Pancreas (tissue), 10 donors: ENCODE data around the gene LRR1. TPM values are rescaled to one million over a fixed set of nuclear protein-coding genes. Genes with fewer than 3 reads are reported as not detected.
A peak's percentile ranks its signal among the peaks of the same experiment; 100 is the strongest.

ENCODE experiments used
- ATAC-seq, 4 donors: fragments of 200-7000 bp; cut with Tn5 transposase; one replicate each; pipeline versions ENCODE4 v1.8.0 to v1.9.1; 2020; ENCODE audit warnings: mild to moderate bottlenecking in 4 of 4, moderate library complexity in 4 of 4
- DNase-seq, 6 donors: peaks; one replicate each; pipeline ENCODE4 v3.0.0-alpha.2; 2020
- FAIRE-seq: peaks from 2 replicates; lab custom pipeline; 2012; peaks lifted over from hg19 to GRCh38; lab: Jason Lieb, UNC
- H3K27ac ChIP-seq, 4 donors: fragments of 200-600 bp; sonication (generic); 1 replicate in 3 of 4; 2 replicates in 1 of 4; pipeline versions ENCODE4 v1.5.0 to v1.8.0; 2020
- H3K27me3 ChIP-seq, 4 donors: fragments of 200-600 bp; one replicate each; pipeline ENCODE4 v1.8.0; 2021
- H3K36me3 ChIP-seq, 3 donors: fragments of 200-600 bp; sonication (generic) in 1 of 3; one replicate each; pipeline versions ENCODE4 v1.5.0 to v1.8.0; 2020 to 2021
- H3K4me1 ChIP-seq, 3 donors: fragments of 200-600 bp; one replicate each; pipeline ENCODE4 v1.8.0; 2021
- H3K4me3 ChIP-seq, 4 donors: fragments of 200-600 bp; sonication (generic) in 2 of 4; one replicate each; pipeline versions ENCODE4 v1.5.0 to v1.8.0; 2020 to 2021
- H3K9me3 ChIP-seq, 4 donors: fragments of 200-600 bp; one replicate each; pipeline ENCODE4 v1.8.0; 2021
- WGBS, 2 donors: extraction: QIAGEN DNeasy Blood & Tissue Kit; methylation state at CpG; one replicate each; pipeline ENCODE4 v1.1.7; 2013; 5-methylcytosine and 5-hydroxymethylcytosine counted together
- intact Hi-C, 3 donors: fragments of 100-400 bp; cut with DNase I; formaldehyde crosslinking; loops; one replicate each; pipeline versions ENCODE4 v1.11.1 to v1.14.2; 2022
- polyA plus RNA-seq, 2 donors: library from polyadenylated mRNA; stranded (reverse); fragments of 200-250 nt; gene quantifications; one replicate each; pipeline ENCODE4 v1.2.3, GENCODE V29; 2013
- total RNA-seq, 6 donors: library from RNA; stranded (reverse); fragmentation: NEBNext Ultra II Directional in 4 of 6; extraction: Animal tissue kit (Norgen Biotek cat#: 25700) in 4 of 6; gene quantifications; one replicate each; pipeline versions ENCODE4 v1.2.1 to v1.2.4, GENCODE V29; 2021 to 2023
- TF ChIP-seq, protein P1 (sequence below), 4 donors: fragments of 200-600 bp; sonication (generic) in 3 of 4; IDR thresholded peaks; one replicate each; pipeline versions ENCODE4 v1.5.0 to v1.8.0; 2021; ENCODE audit warnings: antibody characterized with exemption in 4 of 4
- donor health status: healthy with polysubstance abuse.
- donor health status: DM: no; HTN: no; CAD: no; lungs with moderate emphysema.
- donor health status: DM: no; HTN: no; CAD: no.
- donor health status: control.
- donor health status: control.
- donor health status: Bipolar disorder and iron deficiency.
- donor health status: DM: yes; HTN: yes; CAD: no.
- donor health status: DM: no; HTN: no; CAD: no.
- donor health status: DM: no; HTN: no; CAD: no.
- donor health status: DM: yes; HTN: yes; CAD: no.

LRR1 gene
- total and polyA plus RNA-seq, 8 donors, result 2.5 to 7.2 (median 3.8) TPM

DNA sequence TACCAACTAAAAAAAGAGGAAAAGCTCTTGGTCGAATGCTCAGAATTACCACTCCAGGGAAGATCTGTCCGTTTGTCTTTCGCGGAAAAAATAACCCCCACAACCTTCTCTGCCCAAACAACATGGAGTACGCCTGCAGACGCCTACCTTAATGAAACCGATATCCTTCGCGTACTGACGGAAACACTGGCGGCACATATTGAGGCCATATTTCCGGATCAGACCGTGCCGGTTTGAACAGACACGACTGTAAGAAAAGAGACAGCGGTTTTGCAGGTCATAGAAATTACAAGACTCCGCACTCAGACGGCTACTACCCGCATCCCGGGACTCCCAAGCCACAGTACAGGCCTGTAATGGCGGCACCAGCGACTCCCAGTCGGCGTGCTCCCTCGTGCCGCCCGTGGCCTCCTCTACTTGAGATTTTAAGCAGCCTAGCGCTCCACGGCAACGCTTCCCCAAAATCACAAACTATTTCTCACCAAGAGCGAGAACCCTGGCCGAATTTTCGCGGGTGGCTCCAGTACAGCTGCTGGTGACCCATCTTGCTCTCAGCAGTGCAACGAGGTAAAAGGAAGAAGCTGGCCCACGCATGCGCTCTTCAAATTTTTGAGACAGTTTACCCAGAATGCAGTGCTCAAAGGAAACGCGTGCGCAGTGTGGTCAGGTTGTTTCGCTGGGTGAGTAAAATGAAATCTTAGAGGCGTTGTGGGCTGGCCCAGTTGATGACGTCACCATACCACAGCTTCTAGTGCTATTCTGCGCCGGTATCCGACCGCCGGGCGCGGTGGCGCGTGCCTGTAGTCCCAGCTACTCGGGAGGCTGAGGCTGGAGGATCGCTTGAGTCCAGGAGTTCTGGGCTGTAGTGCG is 12.7 kb upstream of the LRR1 start, which contains the start of gene RPS29:
Gene RPS29 (minus strand): TSS at position 578 of the 870 bp plus-strand sequence. CDS start 34 bp downstream, at position 544.
- Histone ChIP-seq H3K27ac (peak within 1 kb of the TSS; percentile 86 to 95 (median 93)), H3K4me1 (peaks cover 0 to 19% (median 13%) of the 10 kb centered on the region in 3 donors), H3K36me3 (peaks cover 0 to 19% (median 0%) of the 10 kb centered on the region in 3 donors), H3K4me3 (peak within 1 kb of the TSS; percentile 57 to 96 (median 89)), H3K9me3 (no peaks in the 10 kb centered on the region), H3K27me3 (no peaks in the 10 kb centered on the region)
- intact Hi-C loops, result no loop called here
- TF ChIP-seq, protein P1, sequence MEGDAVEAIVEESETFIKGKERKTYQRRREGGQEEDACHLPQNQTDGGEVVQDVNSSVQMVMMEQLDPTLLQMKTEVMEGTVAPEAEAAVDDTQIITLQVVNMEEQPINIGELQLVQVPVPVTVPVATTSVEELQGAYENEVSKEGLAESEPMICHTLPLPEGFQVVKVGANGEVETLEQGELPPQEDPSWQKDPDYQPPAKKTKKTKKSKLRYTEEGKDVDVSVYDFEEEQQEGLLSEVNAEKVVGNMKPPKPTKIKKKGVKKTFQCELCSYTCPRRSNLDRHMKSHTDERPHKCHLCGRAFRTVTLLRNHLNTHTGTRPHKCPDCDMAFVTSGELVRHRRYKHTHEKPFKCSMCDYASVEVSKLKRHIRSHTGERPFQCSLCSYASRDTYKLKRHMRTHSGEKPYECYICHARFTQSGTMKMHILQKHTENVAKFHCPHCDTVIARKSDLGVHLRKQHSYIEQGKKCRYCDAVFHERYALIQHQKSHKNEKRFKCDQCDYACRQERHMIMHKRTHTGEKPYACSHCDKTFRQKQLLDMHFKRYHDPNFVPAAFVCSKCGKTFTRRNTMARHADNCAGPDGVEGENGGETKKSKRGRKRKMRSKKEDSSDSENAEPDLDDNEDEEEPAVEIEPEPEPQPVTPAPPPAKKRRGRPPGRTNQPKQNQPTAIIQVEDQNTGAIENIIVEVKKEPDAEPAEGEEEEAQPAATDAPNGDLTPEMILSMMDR (IDR thresholded peaks at IDR 0.05), result no peak
- 0% methylated on average over 54 to 55 of the region's 55 CpGs for WGBS, 2 donors
- FAIRE-seq, result peak; percentile 47
- peak; percentile 95 to 99 (median 97) for DNase-seq
- peak; percentile 91 to 96 (median 92) for ATAC-seq

- Histone ChIP-seq H3K9me3 (no peaks in the 10 kb centered on the region), H3K27me3 (no peaks in the 10 kb centered on the region), H3K4me3 (peak overlapping the region in 3 of 4 donors; percentile 57 to 95 (median 83)), H3K27ac (peak overlapping the region; percentile 86 to 95 (median 93)), H3K4me1 (peaks cover 0 to 19% (median 13%) of the 10 kb centered on the region in 3 donors), H3K36me3 (peaks cover 0 to 19% (median 0%) of the 10 kb centered on the region in 3 donors)
- peak; percentile 82 for FAIRE-seq
- peak; percentile 37 to 72 (median 66) for ATAC-seq
- 1% methylated on average over 11 to 12 of the region's 21 CpGs for WGBS, 2 donors
- DNase-seq, result peak in 2 of 6 donors; percentile 32 to 51
- TF ChIP-seq, protein P1 (IDR thresholded peaks at IDR 0.05), result peak; percentile 59 to 76 (median 66)
- intact Hi-C loops, result no loop called here
Measured at GRCh38 chr14:49586673-49587460, 11.9 kb upstream of the LRR1 start.

DNA sequence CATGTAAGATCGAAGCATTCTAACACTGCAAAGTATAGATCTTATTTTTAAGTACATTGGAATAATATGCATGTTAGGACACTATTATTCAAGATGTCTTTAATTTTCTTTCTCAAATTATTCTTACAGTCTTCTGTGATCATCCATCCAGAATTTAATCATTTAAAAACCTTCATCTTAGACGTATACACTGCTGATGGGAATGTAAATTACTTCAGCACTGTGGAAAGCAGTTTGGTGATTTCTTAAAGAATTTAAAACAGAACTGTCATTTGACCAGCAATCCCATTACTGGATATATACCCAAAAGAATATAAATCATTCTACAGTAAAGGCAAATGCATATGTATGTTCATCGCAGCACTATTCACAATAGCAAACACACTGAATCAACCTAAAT is 9.4 kb upstream of the LRR1 start:
- ATAC-seq (no peak), FAIRE-seq (no peak), DNase-seq (no peak)
- Histone ChIP-seq H3K36me3 (peaks cover 0 to under 1% (median 0%) of the 10 kb centered on the region in 3 donors), H3K9me3 (no peaks in the 10 kb centered on the region), H3K27ac (no peak overlapping the region), H3K27me3 (no peaks in the 10 kb centered on the region), H3K4me1 (peaks cover 0 to 5% (median 4%) of the 10 kb centered on the region in 3 donors), H3K4me3 (no peak overlapping the region)
- TF ChIP-seq, protein P1 (IDR thresholded peaks at IDR 0.05), result no peak
- intact Hi-C loops, result no loop called here
- WGBS, 2 donors, result 90 to 93% methylated on average over 3 of the region's 3 CpGs

GRCh38 chr14:49593016-49593415 is 5.7 kb upstream of the LRR1 start:
- ATAC-seq (no peak), DNase-seq (no peak), FAIRE-seq (no peak)
- TF ChIP-seq, protein P1 (IDR thresholded peaks at IDR 0.05), result no peak
- Histone ChIP-seq H3K4me3 (no peak overlapping the region), H3K9me3 (no peaks in the 10 kb centered on the region), H3K4me1 (peaks cover 0 to 4% (median 0%) of the 10 kb centered on the region in 3 donors), H3K27ac (no peak overlapping the region), H3K27me3 (no peaks in the 10 kb centered on the region), H3K36me3 (no peaks in the 10 kb centered on the region)
- intact Hi-C loops, result no loop called here
- WGBS, 2 donors, result 82 to 83% methylated on average over 3 of the region's 3 CpGs
